ENCODE results near the gene CCDC171.
"Not testable (repeated sequence)": the region's sequence is repeated elsewhere in the genome, so short reads cannot be mapped to it uniquely, and the experiment has no call there.

The CCDC171 gene

DNA sequence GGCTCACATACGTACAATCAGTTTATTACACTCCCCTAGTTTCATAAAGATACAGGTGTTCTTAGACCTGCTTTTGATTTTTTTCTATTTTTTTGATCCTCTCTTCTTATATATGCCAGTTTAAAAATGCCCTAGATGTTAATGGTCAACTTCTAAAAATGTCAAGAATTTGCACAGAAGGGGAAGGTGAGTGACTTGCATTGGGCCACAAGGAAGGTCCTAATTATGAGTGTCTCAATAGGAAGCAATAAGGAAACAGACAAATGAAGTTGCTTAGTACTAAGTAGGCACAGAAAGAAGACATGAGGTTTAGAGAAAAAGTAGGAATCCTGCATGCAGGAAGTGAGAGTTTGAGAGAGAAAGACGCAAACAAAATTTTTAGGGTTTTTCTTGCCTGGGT, 3.2 kb upstream of the CCDC171 start:
- FAIRE-seq: no peak
- no peak for DNase-seq (ENCODE audit: extremely low spot score, insufficient read length, low read depth)

- peak; percentile 42 for FAIRE-seq
- no peak for DNase-seq (ENCODE audit: extremely low spot score, insufficient read length, low read depth)
Observed at GRCh38 chr9:15553528-15553898, 670 bp downstream of the CCDC171 start.

- DNase-seq (ENCODE audit: extremely low spot score, insufficient read length, low read depth) (no peak), FAIRE-seq (no peak)
Observed at GRCh38 chr9:15570769-15571168, 17.9 kb downstream of the CCDC171 start.

DNA sequence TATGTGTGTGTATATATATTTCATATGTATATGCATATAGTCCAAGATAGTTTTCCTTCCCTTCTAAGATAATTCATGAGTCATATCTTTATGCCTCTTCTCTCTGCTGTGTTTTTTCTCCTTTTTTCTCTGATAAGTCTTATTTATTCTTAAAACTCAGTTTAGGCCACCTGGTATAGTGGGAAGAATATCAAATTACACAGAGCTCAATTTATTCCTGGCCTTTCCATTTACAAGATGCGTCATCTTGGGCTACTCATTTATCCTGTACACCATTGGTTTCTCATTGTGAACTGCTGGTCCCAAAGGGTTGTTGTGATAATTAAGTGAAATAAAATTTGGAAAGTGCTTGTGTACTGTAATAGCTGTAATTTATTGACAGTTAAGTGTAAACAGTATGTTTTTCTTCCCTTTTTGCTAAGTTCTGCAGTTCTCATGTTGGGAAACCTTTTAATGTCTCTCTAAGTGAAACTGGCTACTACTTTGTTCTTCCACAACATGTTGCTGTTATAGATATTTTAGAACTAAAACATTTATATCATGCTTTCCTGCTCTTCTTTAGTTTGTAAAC, 19.4 kb downstream of the CCDC171 start:
- FAIRE-seq (no peak), DNase-seq (ENCODE audit: extremely low spot score, insufficient read length, low read depth) (no peak)

DNA sequence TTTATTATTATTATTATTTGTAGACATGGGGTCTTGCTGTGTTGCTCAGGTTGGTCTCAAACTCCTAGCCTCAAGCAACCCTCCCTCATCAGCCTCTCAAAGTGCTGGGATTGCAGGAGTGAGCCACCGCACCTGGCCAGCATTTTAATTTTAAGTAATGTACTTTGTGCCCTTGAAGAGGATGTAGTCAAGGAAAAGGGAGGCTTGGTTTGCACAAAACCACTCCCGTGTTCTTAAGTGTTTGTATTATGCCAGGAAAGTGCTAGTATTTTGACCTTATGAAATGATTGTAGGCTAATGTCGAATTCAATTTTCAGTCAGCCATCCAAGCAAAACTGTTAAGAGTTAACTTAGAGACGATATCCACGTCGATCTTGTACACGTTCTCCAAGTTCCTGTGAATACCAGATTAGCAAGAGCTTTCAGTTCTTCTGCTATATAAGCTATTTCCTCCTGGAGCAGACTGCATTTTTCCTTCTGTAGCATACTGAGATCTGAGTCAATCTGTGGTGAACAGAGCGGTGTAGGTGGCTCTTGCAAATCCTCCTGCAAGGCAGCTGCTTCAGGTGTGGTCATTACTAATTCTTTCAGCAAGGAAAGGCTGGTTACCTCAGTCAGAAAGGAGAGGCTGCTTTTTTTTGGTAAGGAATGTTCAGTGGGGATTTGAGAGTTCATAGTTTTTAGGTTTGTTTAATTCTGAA, 23.7 kb downstream of the CCDC171 start:
- no peak for FAIRE-seq
- DNase-seq (ENCODE audit: extremely low spot score, insufficient read length, low read depth): no peak

GRCh38 chr9:15578714-15579113, 25.9 kb downstream of the CCDC171 start:
- DNase-seq (ENCODE audit: extremely low spot score, insufficient read length, low read depth) (no peak), FAIRE-seq (no peak)

- DNase-seq (ENCODE audit: extremely low spot score, insufficient read length, low read depth) (no peak), FAIRE-seq (no peak)
Observed at GRCh38 chr9:15584379-15584778, 31.5 kb downstream of the CCDC171 start.

GRCh38 chr9:15592317-15592716, 39.5 kb downstream of the CCDC171 start:
- no peak for FAIRE-seq
- no peak for DNase-seq (ENCODE audit: extremely low spot score, insufficient read length, low read depth)

DNA sequence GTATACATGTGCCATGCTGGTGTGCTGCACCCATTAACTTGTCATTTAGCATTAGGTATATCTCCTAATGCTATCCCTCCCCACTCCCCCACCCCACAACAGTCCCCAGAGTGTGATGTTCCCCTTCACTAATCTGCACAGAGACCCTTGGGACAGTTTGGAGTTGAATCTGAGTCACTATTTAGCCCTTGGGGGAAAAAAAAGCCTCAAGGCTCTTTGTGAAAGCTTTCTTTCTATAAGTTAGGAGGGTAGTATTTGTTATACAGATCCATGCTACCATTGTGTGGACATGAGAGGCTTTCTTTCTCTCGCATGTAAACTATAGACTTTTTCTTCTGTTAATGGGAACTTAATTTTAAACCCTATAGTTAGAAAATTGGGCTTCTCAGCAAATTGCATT, 40.1 kb downstream of the CCDC171 start:
- FAIRE-seq; DNase-seq (ENCODE audit: extremely low spot score, insufficient read length, low read depth): not testable (repeated sequence)

- FAIRE-seq; DNase-seq (ENCODE audit: extremely low spot score, insufficient read length, low read depth): not testable (repeated sequence)
Observed at GRCh38 chr9:15600666-15601330, 48.0 kb downstream of the CCDC171 start.

DNA sequence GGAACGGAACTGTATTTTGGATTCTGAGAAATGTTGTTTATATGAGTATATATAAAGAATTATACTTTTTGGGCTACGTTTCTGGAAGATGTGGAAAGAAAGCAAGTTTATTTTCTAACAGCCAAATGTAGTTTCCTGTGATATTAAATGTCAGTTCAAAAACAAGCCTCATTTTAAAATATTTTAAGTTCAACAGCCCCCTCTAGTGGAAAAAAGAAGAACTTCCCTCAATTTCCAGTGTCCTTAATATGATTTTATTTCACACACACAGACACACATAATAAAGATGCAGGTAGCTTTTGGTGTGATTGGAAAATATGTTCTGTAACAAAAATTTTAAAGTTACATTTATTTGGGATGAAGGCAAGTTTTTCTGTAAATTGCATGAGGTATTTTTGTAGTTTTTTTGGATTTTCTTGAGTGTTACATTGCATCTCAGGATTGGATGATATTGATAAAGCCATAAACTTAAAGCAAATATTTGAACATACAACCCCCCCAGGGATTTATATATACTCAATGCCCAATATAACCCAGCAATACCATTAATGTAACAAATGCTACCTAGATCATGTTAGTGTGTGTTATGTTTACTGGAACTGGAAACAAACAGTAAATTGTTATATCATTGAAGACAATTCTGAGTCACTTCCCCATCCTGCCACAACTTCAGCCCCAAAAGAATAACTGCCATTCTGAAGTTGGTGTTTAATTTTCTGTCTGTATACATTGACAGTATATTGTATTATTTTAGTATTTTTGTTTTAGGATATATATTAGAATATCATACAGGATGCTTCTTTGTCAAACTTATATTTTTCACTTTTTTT, 54.0 kb downstream of the CCDC171 start:
- DNase-seq (ENCODE audit: extremely low spot score, insufficient read length, low read depth) (peak; percentile 5), FAIRE-seq (peak; percentile 82)

DNA sequence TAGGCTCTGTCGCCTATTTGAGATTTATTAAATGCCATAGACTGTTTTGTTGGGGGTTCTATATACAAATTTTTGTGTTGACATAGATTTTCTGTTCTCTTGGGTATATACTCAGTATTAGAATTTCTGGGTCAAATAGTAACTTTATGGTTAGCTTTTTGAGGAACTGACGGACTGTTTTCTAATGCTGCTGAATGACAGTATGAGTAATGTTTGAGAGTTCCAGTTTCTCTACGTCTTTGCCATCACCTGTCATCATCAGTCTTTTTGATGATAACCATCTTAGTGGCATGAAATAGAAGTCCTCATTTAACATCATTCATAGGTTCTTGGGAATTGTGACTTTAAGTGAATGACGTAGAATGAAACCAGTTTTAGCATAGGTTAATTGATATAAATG, 60.1 kb downstream of the CCDC171 start:
- FAIRE-seq (peak; percentile 67), DNase-seq (ENCODE audit: extremely low spot score, insufficient read length, low read depth) (no peak)

DNA sequence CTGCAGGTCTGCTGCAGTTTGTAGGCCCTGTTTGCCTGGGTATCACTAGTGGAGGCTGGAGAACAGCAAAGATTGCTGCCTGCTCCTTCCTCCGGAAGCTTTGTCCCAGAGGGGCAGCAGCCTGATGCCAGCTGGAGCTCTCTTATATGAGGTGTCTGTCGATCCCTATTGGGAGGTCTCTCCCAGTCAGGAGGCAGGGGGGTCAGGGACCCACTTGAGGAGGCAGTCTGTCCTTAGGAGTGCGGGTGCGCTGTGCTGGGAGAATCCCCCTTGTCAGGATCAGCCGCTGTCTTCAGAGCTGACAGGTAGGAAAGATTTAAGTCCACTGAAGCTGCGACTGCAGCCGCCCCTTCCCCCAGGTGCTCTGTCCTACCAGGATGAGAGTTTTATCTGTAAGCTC, 64.9 kb downstream of the CCDC171 start:
- DNase-seq (ENCODE audit: extremely low spot score, insufficient read length, low read depth) (no peak), FAIRE-seq (no peak)

DNA sequence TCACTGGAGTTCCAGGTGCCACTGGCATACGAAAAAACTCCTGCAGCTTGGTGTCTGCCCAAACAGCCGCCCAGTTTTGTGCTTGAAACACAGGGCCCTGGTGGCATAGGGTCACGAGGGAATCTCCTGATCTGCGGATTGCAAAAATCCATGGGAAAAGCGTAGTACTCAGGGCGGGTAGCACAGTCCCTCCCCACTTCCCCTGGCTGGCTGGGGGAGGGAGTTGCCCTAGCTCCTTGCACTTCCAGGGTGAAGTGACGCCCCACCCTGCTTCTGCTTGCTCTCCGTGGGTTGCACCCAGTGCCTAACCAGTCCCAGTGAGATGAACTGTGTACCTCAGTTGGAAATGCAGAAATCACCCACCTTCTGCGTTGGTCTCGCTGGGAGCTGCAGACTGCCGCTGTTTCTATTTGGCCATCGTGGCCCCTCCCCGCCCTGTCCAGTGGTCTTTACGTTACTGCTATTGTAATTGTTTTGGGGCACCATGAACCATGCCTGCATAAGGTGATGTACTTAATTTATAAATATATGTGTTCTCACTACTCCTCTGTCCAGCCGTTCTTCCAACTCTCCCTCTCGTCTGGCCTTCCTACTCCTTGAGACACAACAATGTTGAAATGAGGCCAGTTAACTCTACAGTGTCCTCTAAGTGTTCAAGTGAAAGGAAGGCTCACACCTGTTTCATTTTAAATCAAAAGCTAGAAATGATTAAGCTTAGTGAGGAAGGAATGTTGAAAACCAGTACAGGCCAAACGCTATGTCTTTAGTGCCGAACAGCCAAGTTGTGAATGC, 65.9 kb downstream of the CCDC171 start:
- no peak for FAIRE-seq
- no peak for DNase-seq (ENCODE audit: extremely low spot score, insufficient read length, low read depth)

DNA sequence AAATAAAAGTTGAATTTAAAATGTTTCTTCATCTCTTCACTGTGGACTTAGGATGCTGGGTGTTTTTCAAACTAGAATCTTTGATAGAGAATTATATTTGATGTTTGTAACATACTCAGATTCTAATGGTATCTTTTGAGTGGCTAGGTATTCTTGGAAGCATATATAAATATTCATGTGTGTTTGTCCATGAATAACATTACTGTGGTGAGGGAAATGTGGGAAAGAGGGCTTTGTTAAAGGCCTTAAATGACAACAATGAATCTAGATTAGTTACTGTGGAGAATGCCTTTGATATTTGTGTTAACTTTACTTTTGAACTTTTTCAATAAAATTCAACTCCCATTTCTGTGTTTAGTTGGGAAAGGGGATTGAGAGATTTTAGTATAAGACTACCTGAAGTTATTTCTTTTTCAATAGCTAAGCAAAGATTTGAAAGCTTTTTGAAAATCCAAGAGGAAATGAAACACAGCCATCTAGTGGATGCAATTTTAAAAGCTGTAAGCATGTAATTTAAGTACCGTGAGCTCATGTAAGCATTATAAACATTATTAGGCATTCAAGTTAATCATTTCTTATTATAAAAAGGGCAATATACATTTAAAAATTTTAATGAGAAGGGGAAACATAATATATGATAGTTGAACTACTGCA, 69.6 kb downstream of the CCDC171 start:
- DNase-seq (ENCODE audit: extremely low spot score, insufficient read length, low read depth) (no peak), FAIRE-seq (no peak)

DNA sequence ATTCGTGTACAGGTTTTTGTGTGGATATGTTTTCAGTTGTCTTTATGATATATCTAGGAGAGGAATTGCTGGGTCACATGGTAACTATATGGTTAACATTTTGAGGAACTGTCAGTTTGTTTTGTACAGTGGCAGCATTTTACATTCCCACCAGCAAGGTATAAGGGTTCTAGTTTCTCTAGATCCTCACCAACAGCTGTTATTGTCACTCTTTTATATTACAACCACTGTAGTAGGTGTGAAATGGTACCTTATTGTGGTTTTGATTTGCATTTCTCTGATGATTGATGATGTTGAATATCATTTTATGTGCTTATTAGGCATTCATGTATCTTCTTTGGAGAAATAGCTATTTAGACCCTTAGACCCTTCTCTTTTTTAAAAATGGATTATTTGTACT, 82.9 kb downstream of the CCDC171 start:
- no peak for FAIRE-seq
- DNase-seq (ENCODE audit: extremely low spot score, insufficient read length, low read depth): no peak

- FAIRE-seq (no peak), DNase-seq (ENCODE audit: extremely low spot score, insufficient read length, low read depth) (no peak)
Observed at GRCh38 chr9:15640121-15640520, 87.3 kb downstream of the CCDC171 start.

- FAIRE-seq (no peak), DNase-seq (ENCODE audit: extremely low spot score, insufficient read length, low read depth) (no peak)
Observed at GRCh38 chr9:15641291-15641690, 88.4 kb downstream of the CCDC171 start.

- DNase-seq (ENCODE audit: extremely low spot score, insufficient read length, low read depth) (peak; percentile 14), FAIRE-seq (peak; percentile 78)
Observed at GRCh38 chr9:15642369-15642962, 89.6 kb downstream of the CCDC171 start.
